22Rv1 (cell line): Measurements from ENCODE around the gene TRAF7.
"Not testable (repeated sequence)": the region's sequence is repeated elsewhere in the genome, so short reads cannot be mapped to it uniquely, and the experiment has no call there.

Experiments used
- H3K27ac ChIP-seq: fragments of 450-650 bp; 2 replicates; pipeline ENCODE4 v1.5.1; 2017
- CTCF ChIP-seq: fragments of 450-650 bp; IDR thresholded peaks from 2 replicates; pipeline ENCODE4 v1.5.1; 2017; ENCODE audit warnings: mild to moderate bottlenecking
- ZFX ChIP-seq: fragments of 450-650 bp; IDR thresholded peaks from 2 replicates; pipeline ENCODE4 v1.6.1; 2017; ENCODE audit warnings: antibody characterized with exemption, borderline replicate concordance

TRAF7 gene

GRCh38 chr16:2129251-2129650 is 26.3 kb upstream of the TRAF7 start:
- H3K27ac ChIP-seq, result peak overlapping the region; percentile 82; the same call in 1 of the 2 replicates

DNA sequence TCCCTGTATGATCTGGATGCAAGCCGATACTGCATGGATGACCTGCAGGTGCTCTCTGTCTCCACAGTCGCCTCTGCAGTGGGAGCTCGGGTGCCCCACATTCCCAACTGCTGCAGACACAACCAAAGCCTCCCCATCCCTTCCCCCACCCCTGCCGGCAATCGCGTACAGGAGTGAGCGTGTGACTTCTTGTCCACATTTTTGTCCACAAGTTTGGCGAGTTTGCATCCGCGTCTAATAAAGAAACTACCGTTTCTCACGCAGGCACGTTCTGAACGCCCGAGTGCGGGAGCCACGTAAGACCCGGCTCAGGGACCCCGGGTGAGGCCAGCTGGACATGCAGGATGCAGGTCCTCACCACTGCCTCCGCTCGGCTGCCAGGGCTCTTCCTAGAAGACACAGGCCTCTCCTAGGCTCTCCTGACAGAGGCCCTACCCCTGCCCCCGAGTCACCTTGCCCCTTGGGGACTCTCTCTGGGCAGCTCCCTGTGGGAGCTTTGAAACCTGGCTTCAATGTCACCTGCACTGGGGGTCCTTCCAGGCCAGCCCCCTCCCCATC is 25.6 kb upstream of the TRAF7 start:
- H3K27ac ChIP-seq, result not testable (repeated sequence)

DNA sequence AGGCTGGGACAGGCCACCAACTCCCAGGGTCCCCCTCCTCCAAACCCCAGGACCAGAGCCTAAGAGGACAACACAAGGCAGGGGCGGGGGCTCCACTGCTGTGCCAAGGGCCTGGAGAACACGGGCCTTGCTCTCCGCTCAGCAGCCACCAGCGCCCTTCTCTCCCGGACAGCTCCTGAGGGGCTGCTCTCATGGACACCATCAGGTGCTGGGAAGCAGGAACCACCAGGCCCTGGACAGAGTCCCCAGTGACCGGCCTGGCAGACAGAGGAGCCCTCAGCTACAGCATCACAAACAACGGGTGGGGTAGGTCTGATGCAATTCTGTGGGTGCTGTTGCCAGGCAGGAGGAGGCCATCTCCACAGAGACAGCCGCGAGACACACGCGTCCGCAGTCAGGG is 21.8 kb upstream of the TRAF7 start:
- H3K27ac ChIP-seq, result not testable (repeated sequence)

GRCh38 chr16:2135071-2135470 is 20.5 kb upstream of the TRAF7 start:
- peak overlapping the region; percentile 61 for H3K27ac ChIP-seq

DNA sequence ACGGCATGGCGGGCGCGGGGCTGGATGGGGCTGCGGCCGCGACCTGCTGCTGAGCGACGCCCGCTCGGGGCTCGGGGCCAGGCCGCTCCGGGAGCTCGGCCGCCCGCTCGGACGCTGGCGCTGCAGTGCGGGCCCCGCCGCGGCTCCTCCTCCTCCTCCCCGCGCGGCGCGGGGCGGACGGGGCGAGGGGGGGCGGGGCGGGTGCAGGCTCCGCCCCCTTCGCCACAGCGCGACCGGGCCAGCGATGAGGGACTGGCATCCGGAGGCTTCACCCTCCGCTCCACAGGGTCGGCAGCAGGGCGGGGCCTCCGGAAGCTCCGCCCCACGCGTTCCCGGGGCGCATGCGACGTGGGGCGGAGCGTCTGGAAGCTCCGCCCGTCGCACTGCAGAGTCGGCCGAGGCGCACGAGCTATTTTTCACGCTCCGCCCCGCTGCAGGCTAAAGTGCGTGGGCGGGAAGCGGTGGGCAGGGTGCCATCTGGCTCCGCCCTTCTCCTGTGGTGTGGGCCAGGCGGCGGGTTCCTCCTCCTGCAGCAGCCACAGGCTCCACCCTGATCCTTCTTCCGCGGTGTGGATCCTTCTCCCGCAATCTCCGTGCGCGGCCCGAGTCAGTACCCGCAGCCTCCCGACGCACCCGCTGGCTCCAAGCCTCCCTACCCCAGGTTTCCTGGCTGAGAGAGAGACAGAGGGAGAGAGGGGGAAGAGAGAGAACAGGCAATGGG is 19.7 kb upstream of the TRAF7 start, which contains the start of gene PKD1:
Gene PKD1 (minus strand): TSS at position 129 of the 721 bp plus-strand sequence. CDS start 209 bp downstream, outside the sequence.
- H3K27ac ChIP-seq, result peak within 1 kb of the TSS; percentile 61

DNA sequence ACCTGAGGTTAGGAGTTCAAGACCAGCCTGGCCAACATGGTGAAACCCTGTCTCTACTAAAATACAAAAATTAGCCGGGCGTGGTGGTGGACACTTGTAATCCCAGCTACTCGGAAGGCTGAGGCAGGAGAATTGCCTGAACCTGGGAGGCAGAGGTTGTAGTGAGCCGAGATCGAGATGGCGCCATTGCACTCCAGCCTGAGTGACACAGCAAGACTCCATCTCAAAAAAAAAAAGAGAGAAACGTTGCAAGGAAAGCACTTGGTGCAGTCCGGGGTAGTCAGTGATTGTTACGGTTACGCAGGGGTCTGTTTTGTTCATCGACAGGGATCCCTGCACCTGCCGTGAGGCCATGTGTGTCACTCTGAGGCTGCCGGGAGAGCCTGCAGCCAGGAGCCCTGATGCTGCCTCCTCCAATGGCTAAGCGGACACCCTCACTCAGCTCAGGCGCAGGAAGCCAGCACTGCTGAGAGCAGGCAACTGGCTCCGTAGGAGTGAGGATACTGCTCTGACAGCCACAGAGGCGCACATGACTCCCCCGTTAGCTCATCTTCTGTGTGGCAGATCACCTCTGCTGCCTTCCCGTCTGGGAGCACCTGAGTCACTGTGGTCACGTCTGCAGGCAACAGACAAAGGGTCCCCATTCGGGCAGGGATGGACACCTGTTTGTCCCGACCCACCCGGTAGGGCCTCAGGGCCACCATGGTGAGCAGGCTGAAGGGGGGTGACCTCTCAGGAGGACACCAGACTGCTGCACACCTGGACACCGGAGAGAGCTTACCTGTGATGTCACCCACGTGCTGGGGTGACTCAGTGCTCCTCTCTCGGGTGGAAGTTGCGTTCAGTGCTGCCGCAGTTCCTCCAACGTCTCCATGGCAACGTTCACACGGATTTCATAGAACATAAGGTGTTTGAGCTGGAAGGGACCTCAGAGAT is 12.4 kb upstream of the TRAF7 start:
- TF ChIP-seq ZFX (no peak), CTCF (no peak)
- no peak overlapping the region for H3K27ac ChIP-seq

- TF ChIP-seq CTCF, result no peak
- TF ChIP-seq ZFX, result no peak
- H3K27ac ChIP-seq, result no peak overlapping the region
These were observed 11.6 kb upstream of the TRAF7 start for GRCh38 chr16:2143878-2144485.

- peak overlapping the region; percentile 18; the same call in 1 of the 2 replicates for H3K27ac ChIP-seq
- no peak for TF ChIP-seq CTCF
- TF ChIP-seq ZFX, result no peak
These were observed 9.7 kb upstream of the TRAF7 start for GRCh38 chr16:2145843-2146242.

DNA sequence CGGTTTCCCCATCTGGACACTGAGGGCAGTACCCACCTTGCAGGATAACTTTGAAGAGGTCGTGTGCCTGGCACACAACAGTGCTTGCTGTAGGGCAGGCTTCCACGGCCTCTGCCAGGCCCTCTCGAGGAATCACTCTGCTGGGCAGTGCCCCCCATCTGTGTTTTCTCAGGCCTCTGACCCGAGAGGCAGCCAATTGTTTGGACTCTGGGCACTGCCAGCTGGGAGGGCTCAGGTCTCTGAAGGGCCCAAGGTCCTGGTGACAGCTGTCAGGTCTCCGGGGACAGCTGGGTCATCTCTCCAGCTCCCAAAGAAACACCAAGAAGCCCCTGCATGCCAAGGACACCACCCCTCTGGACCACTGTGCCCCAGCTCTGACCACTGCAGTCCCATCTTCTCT is 8.2 kb upstream of the TRAF7 start:
- peak overlapping the region; percentile 94 for H3K27ac ChIP-seq
- no peak for TF ChIP-seq CTCF
- TF ChIP-seq ZFX, result no peak
